Left renal cortex interstitium (tissue), 4 donors: Measurements from ENCODE around the gene PLA2G6. TPM values are rescaled to one million over a fixed set of nuclear protein-coding genes. Genes with fewer than 3 reads are reported as not detected.
"Not testable (repeated sequence)": the region's sequence is repeated elsewhere in the genome, so short reads cannot be mapped to it uniquely, and the experiment has no call there.

Experiments
- DNase-seq, 4 donors: peaks; one replicate each; pipeline ENCODE4 v3.0.0-alpha.2; 2013; ENCODE audit warnings: low read depth in 4 of 4, low spot score in 2 of 4, missing footprints in 1 of 4
- polyA plus RNA-seq, 4 donors: library from polyadenylated mRNA; unstranded; fragments of 120-200 nt; gene quantifications; one replicate each; pipeline ENCODE4 v1.2.1, GENCODE V29; 2013; ENCODE audit not compliant: insufficient read length in 4 of 4

Gene PLA2G6
- polyA plus RNA-seq, 4 donors: 27.6 to 72.6 (median 49.3) TPM

DNA sequence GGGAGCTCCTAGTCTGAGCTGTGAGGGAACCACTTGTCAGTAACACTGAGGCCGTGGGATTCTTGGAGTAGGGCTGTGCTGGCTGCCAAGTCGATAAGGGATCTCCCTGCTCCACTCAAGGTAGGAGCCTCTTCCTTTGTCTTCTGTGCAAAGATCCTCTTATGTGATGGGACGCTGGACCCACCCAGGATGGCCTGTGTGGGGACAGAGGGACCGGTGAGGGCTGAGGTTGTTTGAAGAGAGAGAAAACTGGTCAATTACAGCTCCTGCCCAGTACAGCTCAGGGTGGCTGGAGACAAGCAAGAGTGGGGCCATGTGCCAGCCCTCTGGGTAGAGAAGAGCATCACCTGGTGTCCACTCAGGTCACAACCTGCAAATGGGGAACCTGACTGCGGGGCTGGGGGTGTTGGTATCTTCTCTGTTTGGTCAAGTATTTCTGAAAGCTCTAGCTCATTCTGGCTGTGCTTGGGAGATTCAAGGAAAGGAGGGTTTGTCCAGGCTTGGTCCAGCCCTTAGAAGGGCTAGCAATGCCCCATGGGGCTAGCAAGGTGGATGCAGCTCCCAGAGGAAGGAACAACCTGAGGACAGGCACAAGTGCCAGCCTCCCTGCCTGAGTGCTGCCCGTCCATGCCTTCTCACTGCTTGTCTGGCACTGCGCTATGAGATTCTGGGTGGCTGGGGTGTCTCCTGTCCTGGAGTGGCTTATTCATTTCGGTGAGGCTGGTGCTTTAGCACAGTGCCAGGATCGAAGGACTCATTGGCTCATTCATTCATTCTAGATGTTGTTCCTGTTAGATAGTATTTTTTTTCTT is 43.5 kb downstream of the PLA2G6 start:
- DNase-seq: no peak

DNA sequence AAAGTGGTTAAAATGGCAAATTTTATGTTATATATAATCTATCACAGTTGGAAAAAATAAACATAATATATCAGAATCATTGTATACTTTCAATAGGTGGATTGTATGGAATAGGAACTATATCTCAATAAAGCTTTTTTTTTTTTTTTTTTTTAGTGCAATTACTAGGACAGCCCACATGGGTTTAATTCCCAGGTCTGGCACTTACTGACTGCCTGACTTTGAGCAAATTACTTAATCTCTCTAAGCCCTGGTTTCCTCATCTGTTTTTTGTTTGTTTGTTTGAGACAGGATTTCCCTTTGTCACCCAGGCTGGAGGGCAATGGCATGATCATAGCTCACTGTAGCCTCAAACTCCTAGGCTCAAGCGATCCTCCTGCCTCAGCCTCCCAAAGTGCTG is 45.0 kb downstream of the PLA2G6 start:
- no peak for DNase-seq

DNA sequence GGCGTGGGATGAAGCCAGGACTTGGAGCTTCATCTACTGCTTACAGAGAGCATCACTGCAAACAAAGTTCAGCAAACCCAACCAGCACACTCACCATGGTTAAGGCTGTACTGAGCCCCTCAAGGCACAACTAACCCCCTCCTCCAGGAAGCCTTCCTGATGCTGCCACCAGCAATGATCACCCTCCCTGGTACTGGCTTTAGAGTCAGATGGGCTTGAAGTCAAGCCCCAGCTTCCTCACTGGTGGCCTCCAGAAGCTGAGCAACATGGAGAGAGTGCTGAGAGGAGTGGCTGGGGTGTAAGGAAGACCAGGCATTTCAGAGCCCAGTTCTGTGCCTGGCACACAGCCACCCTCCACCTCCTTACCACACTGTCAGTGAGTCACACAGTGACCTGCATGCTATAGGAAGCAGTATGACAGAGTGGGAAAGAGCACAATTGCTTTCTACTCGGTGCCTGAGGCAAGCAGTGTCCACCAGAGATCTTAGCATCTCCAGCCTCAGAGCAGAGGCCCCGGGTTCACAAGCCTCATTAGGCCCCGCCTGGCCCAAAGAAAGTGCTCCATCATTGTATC is 46.4 kb downstream of the PLA2G6 start:
- no peak for DNase-seq

DNA sequence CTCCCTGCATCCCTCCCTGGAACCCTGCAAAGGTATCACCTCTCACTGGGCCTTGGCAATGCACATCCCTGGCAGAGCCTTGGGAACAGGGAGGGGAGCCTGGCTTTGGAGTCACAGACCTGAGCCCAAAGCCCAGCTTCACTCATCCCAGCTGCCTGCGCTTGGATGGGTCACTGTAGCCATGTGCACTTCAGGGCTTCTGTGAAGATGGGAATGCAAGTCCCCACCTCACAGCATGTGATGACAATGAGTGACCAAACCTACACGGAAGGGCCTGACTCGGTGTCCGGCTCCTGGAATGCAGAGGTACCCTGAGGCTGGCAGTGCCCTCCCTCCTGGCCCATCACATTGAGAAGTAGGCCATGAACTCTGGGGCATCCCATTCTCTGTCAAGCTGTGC is 48.3 kb downstream of the PLA2G6 start:
- no peak for DNase-seq

DNA sequence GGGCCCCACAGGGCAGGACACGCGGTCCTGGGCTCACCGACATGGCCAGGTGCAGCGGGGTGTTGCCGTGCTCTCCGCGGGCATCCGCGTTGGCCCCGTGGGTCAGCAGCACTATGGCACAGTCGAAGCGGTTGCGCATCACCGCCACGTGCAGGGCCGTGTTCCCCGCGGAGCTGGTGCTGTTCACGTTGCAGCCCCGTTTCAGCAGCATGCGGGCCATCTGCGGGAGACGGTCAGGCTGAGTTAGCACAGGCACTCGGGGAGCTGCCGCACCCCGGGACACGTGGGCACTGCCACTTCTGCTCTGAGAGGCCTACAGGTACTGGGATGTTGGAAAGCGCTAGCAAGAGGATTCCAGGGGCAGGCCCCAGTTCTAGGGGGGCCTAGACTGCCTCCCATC is 48.8 kb downstream of the PLA2G6 start:
- DNase-seq: no peak

DNA sequence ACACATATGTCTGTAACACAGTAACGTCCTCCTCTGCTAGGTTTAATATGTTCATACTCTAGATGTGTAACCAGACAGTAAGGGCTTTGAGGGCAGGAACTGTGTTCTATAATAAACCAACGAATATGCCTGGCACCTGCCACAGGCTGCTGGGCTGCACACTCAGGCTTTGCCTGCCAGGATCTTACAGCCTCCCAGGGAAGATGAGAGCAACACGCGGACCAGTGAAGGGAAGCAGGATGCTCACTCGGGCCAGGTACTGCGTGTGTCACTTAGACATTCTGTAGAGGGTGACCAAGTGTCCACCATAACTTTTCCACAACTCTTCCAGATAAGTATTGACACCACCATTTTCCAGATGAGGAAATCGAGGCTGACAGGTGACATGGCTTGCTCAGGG is 49.5 kb downstream of the PLA2G6 start:
- no peak for DNase-seq

DNA sequence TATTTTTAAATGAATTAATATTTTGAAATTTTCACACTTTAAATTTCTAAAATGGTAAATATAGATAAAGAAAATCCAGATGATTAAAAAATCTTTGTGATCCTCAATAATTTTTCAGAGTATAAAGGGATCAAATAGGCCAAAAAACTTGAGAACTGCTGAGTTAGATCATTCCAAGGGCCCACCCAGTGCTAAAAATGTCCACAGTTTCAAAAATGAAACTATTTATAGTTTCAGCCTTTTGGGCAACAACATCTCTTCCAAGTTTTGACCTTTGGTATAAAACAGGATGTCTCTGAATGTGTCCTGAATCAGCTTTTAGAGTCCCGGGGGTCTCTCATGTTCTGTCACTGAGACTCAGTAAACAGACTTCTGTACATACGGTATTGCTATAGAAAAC is 50.2 kb downstream of the PLA2G6 start:
- DNase-seq: no peak

DNA sequence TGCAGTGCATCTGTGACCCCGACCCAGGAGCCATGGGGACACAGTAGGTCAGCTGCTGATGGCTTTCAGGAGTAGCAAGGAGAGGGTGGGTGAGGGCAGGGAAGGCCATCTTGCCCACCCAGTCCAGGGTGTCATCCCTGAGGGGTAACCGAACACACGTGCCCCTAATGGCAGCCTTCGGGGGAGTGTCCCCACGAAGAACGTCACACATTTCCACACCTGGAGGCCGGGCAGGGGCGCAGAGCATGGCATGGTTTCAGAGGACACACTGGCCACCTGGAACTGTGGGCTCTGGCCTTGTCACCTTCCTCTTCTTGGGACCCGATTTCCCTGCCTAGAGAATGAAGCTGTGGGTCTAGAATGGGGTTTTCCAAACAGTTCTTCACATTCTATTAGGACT is 51.8 kb downstream of the PLA2G6 start:
- no peak for DNase-seq

DNA sequence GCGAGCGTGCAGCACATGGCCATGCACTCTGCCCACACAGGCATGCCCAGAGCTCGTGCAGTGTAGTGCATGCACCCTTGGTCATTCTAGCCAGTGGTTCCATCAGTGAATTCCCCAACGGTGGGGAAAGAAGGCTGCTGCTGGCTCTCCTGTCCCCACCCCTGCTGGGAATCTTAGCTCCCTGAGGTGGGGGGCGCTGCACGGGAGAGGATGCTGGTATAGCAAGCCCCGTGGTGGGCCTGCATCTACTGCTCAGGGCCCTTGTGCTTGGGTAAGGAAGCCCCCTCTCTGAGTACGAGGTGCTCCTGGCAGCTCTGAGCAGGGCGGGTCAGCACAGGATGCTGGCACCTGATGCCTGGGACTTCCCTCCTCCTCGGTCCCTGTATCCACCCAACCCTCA is 52.6 kb downstream of the PLA2G6 start:
- no peak for DNase-seq

DNA sequence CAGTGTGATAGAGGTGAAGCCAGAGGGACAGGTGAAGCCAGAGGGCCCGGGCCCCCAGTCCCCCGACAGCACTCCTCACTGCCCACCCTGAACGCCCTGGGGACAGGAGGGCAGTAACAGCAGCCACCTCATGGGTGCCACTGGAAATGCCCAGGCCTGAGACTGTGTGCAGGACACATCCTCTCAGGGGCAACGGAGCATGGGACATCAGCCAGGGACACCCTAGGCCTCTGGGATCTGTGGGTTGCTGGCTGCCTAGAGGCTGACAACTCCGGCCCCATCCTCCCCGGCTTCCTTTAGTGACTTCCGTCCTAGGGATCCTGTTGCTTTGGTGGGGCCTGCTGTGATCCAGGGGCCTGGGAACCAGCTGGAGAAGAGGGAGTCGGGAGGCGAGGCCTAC is 53.8 kb downstream of the PLA2G6 start:
- DNase-seq: no peak

DNA sequence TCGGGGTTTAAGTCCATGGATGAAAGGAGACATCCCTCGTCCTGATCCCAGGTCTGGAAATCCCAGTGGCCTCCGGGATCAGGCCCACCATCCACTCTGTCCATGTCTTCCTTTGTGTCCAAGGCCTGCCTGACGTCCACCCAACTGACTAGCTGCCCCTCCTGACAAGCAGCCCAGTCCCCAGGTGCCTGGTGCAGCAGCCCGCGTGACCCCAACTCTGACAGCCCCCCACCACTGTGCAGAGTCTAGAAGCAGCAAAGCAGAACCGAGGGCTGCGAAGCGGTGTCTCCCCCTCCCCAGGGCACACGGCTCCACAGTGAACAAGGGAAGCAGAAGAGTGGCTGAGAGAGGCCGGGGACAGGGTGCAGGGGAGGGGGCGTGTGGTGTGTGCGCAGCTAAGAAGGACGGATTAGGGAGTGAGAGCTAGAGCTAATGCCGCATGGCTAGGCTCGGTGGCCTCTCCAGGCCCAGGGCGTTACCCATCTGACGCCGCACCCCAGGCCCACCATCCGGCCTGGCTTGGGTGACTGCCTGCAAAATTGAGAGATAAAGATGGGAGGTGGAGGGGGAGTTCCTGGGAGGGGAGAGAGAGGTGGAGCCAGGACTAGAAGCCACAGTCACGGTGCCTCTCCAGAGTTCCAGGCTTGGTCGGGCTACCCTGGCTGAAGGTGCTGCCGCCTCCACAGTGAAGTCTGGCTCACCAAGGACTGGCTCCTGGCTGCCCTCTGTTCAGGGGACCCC is 54.5 kb downstream of the PLA2G6 start:
- DNase-seq: no peak

DNA sequence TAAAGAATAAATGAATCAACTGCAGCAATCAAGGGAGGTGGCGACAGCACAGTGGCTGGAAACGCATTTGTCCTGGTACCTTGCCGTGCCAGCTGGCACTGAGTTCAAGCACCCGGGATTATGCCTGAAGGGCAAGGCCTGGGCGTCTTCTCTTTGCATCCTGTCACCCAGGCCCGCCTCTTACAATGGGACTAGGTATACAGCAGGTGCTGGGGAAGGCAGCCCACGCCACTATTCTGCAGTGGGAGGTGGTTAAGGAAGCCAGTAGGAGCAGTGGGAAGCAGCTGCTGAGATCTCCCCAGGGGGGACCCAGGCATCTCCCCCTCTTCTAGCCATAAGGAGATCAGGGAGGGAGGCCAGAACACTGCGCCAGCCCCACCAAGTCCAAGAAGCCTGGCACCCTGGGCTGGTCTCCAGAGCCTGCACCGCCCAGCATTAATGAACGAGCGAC is 55.9 kb downstream of the PLA2G6 start:
- no peak for DNase-seq

DNA sequence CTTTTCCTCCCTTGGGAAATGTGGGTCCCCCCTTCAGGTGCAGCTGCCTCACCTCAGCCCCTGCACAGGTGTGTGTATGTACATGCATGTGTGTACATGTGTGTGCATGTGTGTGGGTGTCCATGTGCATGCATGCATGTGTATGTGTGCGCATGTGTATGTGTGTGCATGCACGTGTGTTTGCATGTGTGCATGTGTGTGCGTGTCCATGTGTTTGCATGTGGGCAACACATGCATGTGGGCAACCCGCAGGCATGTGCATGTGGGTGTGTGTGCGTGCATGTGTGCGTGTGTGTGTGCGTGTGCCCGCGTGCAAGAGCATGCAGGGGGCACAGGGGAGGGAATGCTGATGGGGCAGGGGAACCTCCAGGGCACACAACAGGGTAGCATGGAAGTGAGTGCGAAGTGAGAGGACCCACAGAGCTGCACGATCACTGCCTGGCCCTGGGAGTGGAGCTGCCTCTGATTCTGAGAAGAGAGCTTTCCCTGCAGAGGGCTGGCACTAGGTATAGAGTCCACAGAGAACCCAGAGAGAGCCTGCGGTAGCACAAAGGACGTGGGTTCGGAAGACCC is 56.5 kb downstream of the PLA2G6 start:
- DNase-seq: no peak

DNA sequence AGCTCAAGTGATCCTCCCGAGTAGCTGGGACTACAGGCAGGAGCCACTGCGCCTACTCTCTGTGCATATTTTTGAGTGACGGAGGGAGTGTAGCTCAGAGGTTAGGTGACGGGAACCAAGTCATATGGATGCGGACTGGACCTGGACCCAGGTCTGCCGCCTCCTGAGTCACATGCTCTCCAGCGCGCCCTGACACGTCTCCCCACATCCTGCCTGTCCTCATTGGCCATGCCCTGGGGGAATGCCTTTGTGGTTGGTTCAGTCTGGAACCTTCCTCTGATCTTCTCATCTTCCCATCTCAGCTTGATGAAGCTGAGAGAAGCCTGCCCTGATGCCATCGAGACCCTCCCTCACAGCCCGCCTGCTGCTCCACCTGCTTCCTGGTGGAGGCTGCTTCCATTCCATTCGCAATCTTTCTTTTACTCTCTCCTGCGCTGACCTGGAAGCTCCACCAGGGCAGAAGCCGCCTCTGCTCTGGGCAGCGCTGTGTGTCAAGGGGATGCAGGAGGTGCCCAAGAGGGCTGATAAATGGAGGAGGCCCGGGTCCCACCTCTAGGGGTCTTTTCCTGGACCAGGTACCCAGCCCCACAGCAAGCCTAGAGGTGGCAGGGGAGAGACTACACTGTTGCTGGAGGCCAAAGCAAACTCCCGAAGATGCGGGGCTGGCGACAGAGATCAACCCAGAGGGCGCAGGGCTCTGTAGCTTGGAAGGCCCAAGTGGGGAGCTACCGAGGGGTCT is 57.2 kb downstream of the PLA2G6 start:
- DNase-seq: no peak

DNA sequence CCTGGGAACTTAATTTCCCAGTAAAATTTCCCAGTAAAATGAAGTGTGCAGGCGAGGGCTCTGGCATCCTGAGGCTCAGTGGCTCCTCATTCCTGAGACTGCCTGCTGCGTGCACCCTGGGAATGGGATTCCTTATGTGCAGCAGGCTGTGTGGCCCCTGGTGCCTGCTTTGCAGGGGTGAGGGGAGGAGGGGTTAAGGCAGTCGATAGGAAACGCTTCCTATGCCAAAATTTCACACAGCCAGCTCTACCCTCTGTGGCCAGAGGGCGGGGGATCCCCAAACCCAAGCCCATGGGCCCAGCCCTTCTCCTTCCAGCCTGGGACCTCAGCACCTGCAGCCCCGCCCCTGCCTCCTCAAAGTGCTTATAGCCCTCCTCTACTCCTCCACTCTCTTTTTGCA is 59.0 kb downstream of the PLA2G6 start:
- DNase-seq: no peak

DNA sequence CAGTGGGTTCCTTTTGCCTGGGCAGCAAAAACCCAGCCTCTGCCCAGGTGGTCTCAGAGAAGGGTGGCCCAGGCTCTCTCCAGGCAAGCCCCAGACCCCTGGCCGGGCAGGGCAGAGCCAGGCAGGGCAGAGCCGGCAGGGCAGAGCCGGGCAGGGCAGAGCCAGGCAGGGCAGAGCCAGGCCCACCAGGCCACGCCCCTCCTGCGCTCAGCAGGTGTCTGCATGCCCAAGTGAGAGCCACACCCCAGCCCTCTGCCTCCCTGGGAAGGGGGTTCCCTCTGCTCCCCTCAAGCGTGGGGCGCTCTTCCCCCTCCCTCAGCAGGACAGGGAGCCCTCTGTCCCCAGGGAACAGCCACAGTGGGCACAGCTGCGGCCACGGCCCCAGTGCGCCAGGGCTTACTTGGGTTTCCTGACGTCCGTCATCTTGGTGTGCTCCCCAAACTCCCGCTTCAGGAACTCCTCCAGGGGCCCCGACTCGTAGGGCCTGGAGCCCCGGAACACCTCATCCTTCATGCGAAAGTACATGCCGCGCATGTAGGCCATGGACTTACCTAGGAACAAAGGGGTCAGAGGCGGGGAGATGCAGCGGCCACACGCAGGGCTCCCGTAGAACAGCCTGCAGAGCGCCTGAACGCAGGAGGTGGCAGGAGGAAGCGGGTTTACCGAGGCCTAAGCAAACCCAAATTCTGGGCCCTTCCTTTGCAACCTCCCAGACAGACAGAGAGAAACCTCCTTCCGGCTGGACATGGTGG is 61.1 kb downstream of the PLA2G6 start:
- DNase-seq: no peak

DNA sequence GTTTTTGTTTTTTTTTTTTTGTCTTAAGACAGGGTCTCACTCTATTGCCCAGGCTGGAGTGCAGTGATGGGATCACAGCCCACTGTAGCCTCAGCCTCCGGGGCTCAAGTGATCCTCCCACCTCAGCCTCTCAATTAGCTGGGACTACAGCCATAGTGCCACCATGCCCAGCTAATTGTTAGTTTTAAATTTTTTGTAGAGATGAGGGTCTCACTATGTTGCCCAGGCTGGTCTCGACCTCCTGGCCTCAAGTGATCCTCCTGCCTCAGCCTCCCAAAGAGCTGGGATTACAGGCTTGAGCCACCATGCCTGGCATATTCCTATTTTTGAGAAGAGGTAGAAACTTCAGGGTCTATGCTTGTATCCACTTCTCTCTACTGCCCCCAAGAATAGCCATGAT is 62.9 kb downstream of the PLA2G6 start:
- not testable (repeated sequence) for DNase-seq

DNA sequence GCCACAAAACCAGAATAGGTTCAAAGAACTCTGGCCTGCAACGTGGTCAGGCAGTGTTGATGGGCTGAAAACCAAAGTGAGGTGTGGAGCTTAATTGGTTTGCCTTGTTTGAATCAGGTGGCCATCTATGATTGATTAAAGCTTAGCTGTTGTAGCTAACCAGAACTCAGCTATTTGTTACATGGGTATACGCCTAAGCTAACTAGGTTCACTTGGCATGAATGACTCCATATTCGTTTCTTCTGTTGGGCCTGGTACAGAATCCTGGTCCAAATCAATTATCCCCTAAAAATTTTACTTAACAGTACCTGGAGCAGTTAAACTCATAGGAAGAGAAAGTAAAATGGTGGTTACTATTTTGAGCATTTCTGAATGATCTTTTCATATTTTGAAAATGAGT is 63.4 kb downstream of the PLA2G6 start:
- DNase-seq: no peak

DNA sequence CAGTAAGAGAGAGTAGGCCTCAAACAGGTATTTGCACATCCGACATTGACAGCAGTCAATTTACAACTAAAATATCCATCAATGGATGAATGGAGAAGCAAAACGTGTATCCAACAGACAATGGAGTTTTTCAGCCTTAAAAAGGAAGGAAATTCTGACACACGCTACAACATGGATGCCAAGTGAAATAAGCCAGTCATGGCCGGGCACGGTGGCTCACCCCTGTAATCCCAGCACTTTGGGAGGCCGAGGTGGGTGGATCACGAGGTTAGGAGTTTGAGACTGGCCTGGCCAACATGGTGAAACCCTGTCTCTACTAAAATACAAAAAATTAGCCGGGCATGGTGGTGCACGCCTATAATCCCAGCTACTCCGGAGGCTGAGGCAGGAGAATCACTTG is 64.1 kb downstream of the PLA2G6 start:
- DNase-seq: not testable (repeated sequence)
